Motor neuron (in vitro differentiated cells): ENCODE measurements around the gene HMOX2. TPM values are rescaled to one million over a fixed set of nuclear protein-coding genes. Genes with fewer than 3 reads are reported as not detected.

Experiments
- ATAC-seq, 8 experiments: fragments of 200-7000 bp; cut with Tn5 transposase; replicated peaks in 6 of 8; 2 replicates each; pipeline ENCODE4 v1.8.0; 2021; ENCODE audit warnings: mild to moderate bottlenecking in 8 of 8, moderate library complexity in 8 of 8
- H3K27ac ChIP-seq, 2 donors: fragments of 250-450 bp; sonication (Bioruptor Pico); 2 replicates each; pipeline ENCODE4 v1.9.0; 2021; ENCODE audit warnings: antibody characterized with exemption in 2 of 2, mild to moderate bottlenecking in 2 of 2, moderate library complexity in 1 of 2
- H3K4me1 ChIP-seq, 2 donors: fragments of 250-450 bp; sonication (Bioruptor Pico); replicated peaks in 1 of 2; 2 replicates each; pipeline ENCODE4 v1.6.1; 2021; ENCODE audit warnings: antibody characterized with exemption in 2 of 2, mild to moderate bottlenecking in 2 of 2, moderate library complexity in 1 of 2
- H3K4me3 ChIP-seq, 5 donors: fragments of 250-450 bp; sonication (Bioruptor Pico); 2 replicates each; pipeline ENCODE4 v1.9.0; 2021; ENCODE audit warnings: antibody characterized with exemption in 5 of 5, mild to moderate bottlenecking in 5 of 5, moderate library complexity in 4 of 5
- WGBS, 10 experiments: fragments of 450-650 bp; shearing (Covaris generic); methylation state at CpG; one replicate each; pipeline ENCODE4 v1.0.0; 2022; 5-methylcytosine and 5-hydroxymethylcytosine counted together
- in situ Hi-C, 9 experiments: fragments of 400-800 bp; cut with MboI; loops; one replicate each; pipeline ENCODE4 v1.15.0; 2021; ENCODE audit warnings: low sequenced_read_pairs in 9 of 9, low pct_unique_long_range_greater_than_20kb in 2 of 9; ENCODE audit not compliant: unreplicated experiment in 9 of 9
- total RNA-seq, 8 experiments: library from RNA; unstranded; fragments of 300-600 nt; gene quantifications; 2 replicates each; pipeline versions ENCODE4 v1.2.3 to v1.2.4, GENCODE V29; 2022

Gene HMOX2
- total RNA-seq, 8 experiments from 2014 or later: 31.5 to 67.8 (median 44.1) TPM

DNA sequence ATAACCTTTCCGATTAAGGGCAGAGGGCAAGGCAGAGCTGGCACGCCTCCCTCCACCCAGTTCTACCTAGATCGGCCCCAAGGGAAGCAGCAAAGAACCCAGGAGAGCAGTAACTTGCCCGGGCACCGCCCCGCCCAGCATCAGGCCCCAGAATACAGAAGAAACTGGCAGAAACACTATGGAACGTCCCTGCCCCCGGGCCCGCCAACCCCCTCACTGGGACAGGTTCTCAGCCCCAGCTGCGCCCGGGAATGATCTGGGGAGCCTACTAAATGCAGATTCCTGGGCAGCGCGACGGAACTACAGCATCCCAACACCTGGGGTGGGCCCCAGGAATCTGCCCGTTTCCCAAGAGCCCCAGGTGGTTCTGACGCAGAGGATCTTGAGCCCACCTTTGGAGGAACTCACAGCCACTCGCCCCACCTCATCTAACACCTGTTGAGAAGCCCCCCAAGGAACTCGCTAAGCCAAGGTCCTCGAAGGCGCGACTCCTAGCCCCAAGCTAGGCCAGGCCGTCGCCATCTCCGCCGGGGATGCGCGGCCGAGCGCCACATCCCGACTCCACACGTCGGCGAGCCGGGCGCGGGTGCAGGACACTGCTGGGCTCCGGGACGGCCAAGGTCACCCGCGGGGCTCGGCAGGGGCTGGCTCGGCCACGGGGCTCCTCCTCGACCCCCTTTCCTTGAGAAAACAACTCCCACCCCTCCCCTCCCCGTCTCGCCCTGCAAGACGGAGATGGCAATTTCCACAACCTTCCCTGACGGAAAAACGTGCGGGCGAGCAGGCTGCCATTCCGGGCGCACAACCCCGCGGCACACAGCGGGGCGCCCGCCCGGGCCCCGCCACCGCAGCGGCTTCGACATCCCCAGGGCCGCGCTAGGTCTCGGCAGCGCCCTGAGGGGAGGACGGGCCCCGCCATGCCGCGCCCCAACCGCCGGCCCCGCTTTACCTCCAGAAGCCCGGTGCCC, 61.5 kb downstream of the HMOX2 start:
- ATAC-seq: peak; percentile 41 to 63 (median 52)
- in situ Hi-C loops: no loop called here
- Histone ChIP-seq H3K27ac (peak overlapping the region; percentile 92 to 94), H3K4me1 (peaks cover 9 to 12% of the 10 kb centered on the region in 2 donors), H3K4me3 (peak overlapping the region; percentile 59 to 93 (median 66))
- 20 to 100% (median 50%) methylated on average over 1 to 4 of the region's 75 CpGs; no CpG with 5 or more reads in 4 of the 10 experiments for WGBS, 10 experiments

DNA sequence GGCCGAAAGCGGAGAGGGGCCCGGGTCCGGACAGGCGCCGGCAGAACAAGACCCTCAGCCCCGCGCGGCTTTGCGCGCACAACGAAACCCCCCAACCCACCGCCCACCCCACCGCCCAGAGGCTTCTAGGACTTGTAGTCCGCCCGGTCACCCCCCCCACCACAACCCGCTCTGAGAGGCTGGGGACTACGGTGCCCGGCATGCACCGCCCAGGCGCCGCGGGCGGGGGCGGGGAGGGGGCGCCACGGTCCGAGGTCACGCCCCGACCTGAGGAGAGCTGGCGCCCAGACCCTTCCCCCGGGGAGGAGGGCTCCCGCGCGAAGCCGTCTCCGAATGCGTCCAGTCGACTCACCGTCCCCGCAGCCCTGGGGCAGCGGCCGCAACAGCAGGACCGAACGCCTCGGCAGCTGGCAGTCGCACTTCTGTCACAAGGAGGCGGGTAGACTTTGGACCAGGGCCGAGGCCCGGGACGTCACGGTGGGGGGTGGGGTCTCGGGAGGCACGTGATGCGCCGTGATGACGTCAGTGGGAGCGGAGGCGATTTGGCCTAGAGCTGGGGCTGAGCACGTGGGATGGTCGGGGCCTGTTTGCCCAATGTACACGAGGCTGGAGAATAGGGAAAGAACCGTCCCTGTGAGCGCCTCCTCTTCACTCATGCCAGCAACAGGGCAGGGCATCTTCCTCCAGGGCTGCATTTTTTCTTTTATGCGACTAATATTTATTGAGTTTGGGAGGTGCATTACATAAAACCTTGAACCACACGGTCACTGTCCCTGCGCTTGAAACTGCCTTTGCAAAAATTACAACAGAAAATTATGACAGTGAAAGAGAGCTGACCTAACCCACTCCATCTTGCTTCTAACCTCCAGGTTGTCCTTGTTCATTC, 62.4 kb downstream of the HMOX2 start, which contains the start of gene CDIP1:
TSS of gene CDIP1 (minus strand) at position 424 of the 886 bp plus-strand sequence. CDS start 24,643 bp downstream, outside the sequence.
- peak within 1 kb of the TSS; percentile 59 to 93 (median 66) for H3K4me3 ChIP-seq
- in situ Hi-C loops: no loop called here
- ATAC-seq: peak; percentile 86 to 93 (median 90)
- peak within 1 kb of the TSS; percentile 92 to 94 for H3K27ac ChIP-seq
- WGBS, 10 experiments: 11 to 86% (median 27%) methylated on average over 3 to 17 of the region's 67 CpGs; no CpG with 5 or more reads in 3 of the 10 experiments
- peaks cover 9 to 12% of the 10 kb centered on the region in 2 donors for H3K4me1 ChIP-seq

GRCh38 chr16:4539716-4540284, 63.6 kb downstream of the HMOX2 start:
- Histone ChIP-seq H3K27ac (no peak overlapping the region), H3K4me1 (peaks cover 9 to 12% of the 10 kb centered on the region in 2 donors), H3K4me3 (no peak overlapping the region)
- no peak for ATAC-seq
- in situ Hi-C loops: no loop called here
- 93 to 100% methylated on average over 2 of the region's 2 CpGs; no CpG with 5 or more reads in 8 of the 10 experiments for WGBS, 10 experiments

DNA sequence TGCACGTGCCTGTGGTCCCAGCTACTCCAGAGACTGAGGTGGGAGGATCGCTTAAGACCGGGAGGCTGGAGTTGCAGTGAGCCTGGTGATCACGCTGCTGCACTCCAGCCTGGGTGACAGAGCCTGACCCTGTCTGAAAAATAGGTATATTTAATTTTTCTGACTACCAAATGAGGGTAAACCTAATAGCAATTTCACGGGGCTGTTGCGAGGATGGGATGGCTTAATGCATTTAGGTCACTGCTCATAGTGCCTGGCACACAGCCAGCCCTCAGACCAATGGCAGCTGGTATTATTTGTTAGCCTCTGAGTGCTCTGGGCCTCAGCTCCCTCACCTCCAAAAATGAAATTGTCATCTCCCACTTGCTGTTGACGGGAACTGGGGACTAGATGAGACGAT, 68.3 kb downstream of the HMOX2 start:
- H3K4me3 ChIP-seq: no peak overlapping the region
- ATAC-seq: peak in 3 of 8 experiments; percentile 35 to 55 (median 50)
- H3K4me1 ChIP-seq: no peaks in the 10 kb centered on the region
- in situ Hi-C loops: no loop called here
- 53 to 100% (median 73%) methylated on average over 1 to 7 of the region's 8 CpGs; no CpG with 5 or more reads in 2 of the 10 experiments for WGBS, 10 experiments
- H3K27ac ChIP-seq: no peak overlapping the region

DNA sequence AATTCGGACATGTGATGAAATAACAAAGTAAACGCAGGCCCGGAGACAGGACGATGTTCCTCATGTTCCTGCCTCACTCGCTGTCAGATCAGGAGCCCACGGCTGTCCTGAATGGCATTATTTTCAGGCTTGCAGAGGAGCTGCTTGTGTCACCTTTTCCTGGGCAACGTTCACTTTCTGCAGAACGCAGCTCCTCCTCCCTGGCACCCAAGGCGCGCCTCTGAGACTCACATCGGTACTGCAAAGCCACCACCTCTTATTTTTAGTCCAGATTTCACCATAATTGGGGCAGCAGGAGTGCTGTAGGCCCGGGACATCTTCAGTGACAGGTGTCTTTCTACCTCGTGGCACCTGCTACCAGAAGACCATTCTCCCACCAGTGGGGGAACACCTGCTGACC, 71.9 kb downstream of the HMOX2 start:
- in situ Hi-C loops: no loop called here
- Histone ChIP-seq H3K27ac (no peak overlapping the region), H3K4me1 (no peaks in the 10 kb centered on the region)

DNA sequence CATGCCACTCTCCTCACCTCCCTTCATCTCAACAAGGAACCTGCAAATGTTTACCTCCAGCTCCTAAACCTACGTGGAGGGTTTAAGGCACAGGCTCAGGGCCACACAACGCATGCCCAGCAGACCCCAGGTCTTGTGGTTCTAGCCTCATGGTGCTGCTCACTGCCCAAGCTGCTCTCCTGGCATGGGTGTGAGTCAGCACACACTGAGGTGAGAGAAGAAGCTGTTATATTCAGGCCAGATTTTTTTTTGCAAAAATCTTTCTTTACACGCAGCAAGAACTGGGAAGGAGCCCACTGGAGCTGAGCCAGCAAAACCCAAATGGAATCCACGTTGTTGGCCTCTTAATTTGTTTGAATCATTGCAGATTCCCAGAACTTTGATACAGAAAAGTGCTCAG, 74.4 kb downstream of the HMOX2 start:
- in situ Hi-C loops: no loop called here
- ATAC-seq: no peak
- H3K4me3 ChIP-seq: no peak overlapping the region
- H3K27ac ChIP-seq: no peak overlapping the region
- 0 to 76% (median 39%) methylated on average over 1 to 3 of the region's 4 CpGs; no CpG with 5 or more reads in 4 of the 10 experiments for WGBS, 10 experiments
- no peaks in the 10 kb centered on the region for H3K4me1 ChIP-seq

More for the DNA sequence above, 71.9 kb downstream of the HMOX2 start:
- 78 to 100% (median 94%) methylated on average over 1 to 9 of the region's 13 CpGs; no CpG with 5 or more reads in 4 of the 10 experiments for WGBS, 10 experiments
- no peak overlapping the region for H3K4me3 ChIP-seq
- ATAC-seq: no peak

- H3K4me1 ChIP-seq: no peaks in the 10 kb centered on the region
- in situ Hi-C loops: no loop called here
- H3K27ac ChIP-seq: no peak overlapping the region
- no peak overlapping the region for H3K4me3 ChIP-seq
- ATAC-seq: peak in 1 of 8 experiments; percentile 16
- WGBS, 10 experiments: 0 to 87% (median 4%) methylated on average over 1 to 3 of the region's 3 CpGs; no CpG with 5 or more reads in 3 of the 10 experiments
Observed at GRCh38 chr16:4552541-4552940, 76.3 kb downstream of the HMOX2 start.

DNA sequence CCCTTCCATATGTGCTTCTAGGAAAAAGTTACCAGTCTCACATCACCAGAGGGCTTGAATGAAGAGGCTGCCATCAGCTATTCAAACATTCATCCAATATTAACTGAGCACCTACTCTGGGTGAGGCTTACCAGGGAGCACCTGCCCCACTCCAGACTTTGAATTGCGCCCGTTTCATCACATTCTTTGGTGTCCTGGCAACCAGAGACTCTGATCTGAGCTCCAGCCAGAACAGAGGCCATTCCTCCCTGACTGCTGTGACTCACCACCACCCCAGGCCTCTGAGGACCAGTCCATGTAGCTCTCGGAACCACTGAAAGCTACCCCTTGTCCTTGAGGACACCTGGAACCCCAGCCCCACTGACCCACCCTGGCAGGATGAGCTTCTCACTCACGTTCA, 79.9 kb downstream of the HMOX2 start, which contains the start of gene C16orf96:
TSS of gene C16orf96 (plus strand) at position 229 of the 400 bp plus-strand sequence. CDS start at position 379, 150 bp downstream.
- H3K4me3 ChIP-seq: no peak within 1 kb of the TSS
- ATAC-seq: peak in 1 of 8 experiments; percentile 22
- WGBS, 10 experiments: 27 to 100% (median 80%) methylated on average over 1 to 2 of the region's 4 CpGs; no CpG with 5 or more reads in 5 of the 10 experiments
- no peak within 1 kb of the TSS for H3K27ac ChIP-seq
- peaks cover 2% of the 10 kb centered on the region in 2 donors for H3K4me1 ChIP-seq
- in situ Hi-C loops: no loop called here

DNA sequence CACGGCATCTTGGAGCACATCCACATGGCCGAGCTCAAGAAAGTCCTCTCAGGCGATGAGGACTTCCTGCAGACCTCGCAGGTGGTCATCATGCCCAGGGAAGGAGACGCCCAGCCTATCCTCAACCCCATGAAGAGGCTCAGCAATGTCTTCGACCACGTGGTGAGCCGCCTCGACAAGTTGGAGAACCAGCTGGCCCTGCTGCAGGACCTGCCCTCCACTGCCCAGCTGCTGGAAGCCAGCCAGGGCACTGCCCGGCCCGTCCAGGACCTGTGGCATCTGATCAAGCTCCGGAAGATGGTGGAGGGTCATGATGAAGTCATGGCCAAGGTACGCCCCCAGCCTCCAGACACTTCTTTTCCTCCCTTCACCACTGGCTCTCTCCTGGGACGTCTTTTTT, 80.4 kb downstream of the HMOX2 start:
- peaks cover 5 to 6% of the 10 kb centered on the region in 2 donors for H3K4me1 ChIP-seq

GRCh38 chr16:4557973-4558372, 81.8 kb downstream of the HMOX2 start:
- WGBS, 10 experiments: 50 to 90% (median 75%) methylated on average over 1 to 7 of the region's 10 CpGs; no CpG with 5 or more reads in 4 of the 10 experiments
- H3K4me1 ChIP-seq: peaks cover 9 to 13% of the 10 kb centered on the region in 2 donors
- no peak overlapping the region for H3K4me3 ChIP-seq
- in situ Hi-C loops: no loop called here
- no peak overlapping the region for H3K27ac ChIP-seq
- no peak for ATAC-seq

More for the DNA sequence above, 80.4 kb downstream of the HMOX2 start:
- in situ Hi-C loops: no loop called here
- ATAC-seq: no peak
- Histone ChIP-seq H3K4me3 (no peak overlapping the region), H3K27ac (no peak overlapping the region)
- 80 to 100% (median 93%) methylated on average over 1 to 8 of the region's 14 CpGs; no CpG with 5 or more reads in 2 of the 10 experiments for WGBS, 10 experiments
